Pons (tissue), 1 donor: ENCODE data around the gene POMT1.
"Not testable (repeated sequence)": the region's sequence is repeated elsewhere in the genome, so short reads cannot be mapped to it uniquely, and the experiment has no call there.

ENCODE experiments used
- DNase-seq: peaks from one replicate; pipeline ENCODE4 v3.0.0-alpha.2; 2016; ENCODE audit warnings: low spot score

Gene POMT1

DNA sequence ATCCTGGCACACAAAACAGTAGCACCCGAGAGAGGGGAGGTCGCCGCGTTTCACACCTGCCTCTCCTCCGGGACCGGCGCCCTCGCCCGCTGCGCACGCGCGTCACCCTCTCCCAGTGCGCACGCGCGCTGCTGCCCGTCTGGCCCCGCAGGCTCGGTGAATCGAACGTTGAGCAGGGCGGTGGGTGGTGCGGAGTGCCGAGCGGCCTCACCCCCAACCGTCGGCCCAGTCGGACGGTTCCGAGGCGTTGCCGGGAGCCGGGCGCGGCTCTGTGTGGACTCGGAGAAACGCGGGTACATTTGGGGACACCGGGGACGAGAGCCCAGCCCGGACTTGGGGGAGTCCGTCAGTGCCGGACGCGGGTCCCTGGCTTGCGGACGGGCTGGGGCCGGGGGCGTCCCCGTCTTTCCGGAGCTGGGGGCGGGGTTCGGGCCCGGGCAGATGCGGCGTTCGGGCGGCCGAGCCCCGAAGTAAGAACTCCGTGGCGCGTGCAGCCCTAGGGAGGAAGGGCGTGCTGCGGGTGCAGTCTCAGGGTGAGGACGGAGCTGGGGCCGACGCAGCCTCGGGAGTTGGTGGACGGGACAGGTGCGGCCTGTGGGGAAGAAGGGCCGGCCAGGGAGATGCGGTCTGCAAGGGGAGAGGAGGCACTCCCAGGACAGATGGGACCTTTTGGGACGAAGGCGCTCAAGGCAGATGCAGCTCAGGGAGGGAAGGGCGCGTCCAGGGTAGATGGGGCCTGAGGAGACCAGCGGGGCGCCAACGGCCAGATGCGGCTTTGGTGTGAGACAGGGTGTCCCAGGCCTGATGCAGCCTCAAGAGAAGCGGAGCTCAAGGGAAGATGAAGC lies at the start of gene POMT1:
TSS of gene POMT1 (plus strand) at position 138 of the 845 bp plus-strand sequence. CDS start 1,301 bp downstream, outside the sequence.
- peak; percentile 79 for DNase-seq

GRCh38 chr9:131454028-131454427 lies 48.7 kb upstream of the POMT1 start:
- no peak for DNase-seq

DNA sequence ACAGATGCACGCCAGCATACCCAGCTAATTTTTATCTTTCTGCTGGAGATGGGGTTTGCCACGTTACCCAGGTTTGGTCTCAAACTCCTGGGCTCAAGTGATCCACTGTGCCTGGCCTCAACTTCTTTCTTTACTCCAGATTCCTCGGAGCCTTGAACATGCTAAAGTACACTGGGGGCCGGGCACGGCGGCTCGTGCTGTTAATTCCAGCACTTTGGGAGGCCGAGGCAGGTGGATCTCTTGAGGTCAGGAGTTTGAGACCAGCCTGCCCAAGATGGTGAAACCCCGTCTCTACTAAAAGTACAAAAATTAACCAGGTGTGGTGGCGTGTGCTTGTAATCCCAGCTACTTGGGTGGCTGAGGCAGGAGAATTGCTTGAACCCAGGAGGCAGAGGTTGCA lies 47.1 kb upstream of the POMT1 start:
- not testable (repeated sequence) for DNase-seq

- no peak for DNase-seq
Measured at GRCh38 chr9:131457746-131458145, 45.0 kb upstream of the POMT1 start.

DNA sequence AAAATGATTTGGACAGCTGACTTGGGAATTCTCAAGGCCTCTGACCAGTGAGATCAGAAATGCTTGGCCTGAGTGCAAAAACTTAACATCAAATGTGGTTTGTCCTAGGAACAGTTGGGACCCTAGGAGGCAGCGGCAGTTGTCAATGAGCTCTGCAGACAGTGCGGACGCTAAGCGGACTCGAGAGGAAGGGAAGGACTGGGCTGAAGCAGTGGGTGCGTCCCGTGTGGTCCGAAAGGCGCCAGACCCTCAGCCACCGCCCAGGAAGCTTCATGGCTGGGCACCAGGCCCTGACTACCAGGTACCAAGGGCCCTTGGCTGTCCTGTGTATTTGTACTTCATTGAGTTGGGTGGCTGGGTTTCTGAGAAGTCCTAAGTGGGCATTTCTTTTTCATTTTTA lies 43.7 kb upstream of the POMT1 start:
- no peak for DNase-seq

- no peak for DNase-seq
Measured at GRCh38 chr9:131461166-131461565, 41.6 kb upstream of the POMT1 start.

DNA sequence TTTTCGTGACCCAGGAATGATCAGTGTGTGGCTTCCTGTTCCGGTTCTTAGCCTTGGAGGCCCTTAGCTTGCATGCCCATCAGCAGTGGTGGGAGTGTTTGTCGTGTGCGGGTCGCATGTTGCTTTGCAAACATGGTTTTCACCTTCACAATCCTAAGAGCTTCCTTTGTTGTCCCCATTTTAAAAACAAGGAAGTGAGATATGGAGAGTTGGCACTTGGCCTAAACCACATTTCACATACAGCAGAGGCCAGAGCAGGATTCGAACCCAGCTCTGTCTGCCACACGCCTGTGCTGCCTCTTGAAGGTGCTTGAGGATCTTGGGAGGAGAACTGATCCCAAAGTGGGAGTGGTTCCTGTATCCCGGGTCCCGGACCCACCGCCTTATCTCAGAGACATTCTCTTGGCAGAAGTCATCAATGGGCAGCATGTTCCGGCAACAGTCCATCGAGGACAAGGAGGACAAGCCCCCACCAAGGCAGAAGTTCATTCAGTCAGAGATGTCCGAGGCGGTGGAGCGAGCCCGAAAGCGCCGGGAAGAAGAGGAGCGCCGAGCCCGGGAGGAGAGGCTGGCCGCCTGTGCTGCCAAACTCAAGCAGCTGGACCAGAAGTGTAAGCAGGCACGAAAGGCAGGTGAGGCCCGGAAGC lies 38.2 kb upstream of the POMT1 start:
- no peak for DNase-seq

- no peak for DNase-seq
Measured at GRCh38 chr9:131465401-131465800, 37.3 kb upstream of the POMT1 start.

DNA sequence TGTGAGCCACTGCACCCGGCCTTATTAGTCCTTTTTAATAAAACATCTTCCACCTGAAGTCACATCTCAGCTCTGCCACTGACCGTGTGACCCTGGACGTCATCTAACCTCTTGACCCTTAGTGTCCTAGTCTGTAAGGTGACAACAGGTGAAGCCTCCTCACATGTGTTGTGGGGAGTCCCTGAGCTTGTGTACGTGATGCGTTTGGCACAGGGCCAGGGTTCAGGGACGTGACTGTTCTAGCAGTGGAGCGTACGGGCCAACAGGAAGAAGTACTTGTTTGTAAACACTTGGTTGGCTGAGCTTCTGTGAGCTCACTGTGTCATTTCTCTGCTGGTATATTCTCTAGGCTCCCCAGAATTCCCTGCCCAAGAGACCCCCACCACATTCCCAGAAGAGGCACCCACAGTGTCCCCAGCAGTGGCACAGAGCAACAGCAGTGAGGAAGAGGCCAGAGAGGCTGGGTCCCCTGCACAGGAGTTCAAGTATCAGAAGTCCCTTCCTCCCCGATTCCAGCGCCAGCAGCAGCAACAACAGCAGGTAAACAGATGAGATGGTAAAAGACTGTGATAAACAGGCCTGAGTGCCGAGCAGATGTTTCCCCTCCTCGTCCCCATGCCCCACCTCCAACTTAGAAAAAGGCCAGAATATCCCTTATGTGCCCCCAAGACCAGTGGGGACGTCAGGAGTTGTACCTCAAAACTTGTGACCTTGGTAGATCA lies 35.3 kb upstream of the POMT1 start:
- no peak for DNase-seq

DNA sequence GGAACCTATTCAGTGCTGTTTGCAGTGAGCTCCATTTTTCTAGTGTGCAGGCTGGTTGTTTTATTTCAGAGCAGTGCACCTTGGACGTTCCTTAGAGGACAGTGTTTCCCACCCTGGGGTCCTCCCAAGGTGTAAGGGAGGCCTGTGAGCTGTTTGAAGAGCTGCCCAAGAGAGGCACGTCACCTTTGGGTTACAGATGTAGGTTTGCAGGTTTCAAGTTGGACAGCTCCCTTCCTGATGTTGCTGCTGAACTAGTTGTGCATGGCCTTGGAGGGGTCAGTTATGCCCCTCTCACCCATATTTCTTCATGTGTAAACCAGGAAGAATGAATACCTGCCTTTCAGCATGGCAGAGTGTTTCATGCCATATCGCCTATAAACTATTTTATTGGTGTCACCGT lies 34.7 kb upstream of the POMT1 start:
- no peak for DNase-seq

GRCh38 chr9:131469356-131469755 lies 33.4 kb upstream of the POMT1 start:
- no peak for DNase-seq

GRCh38 chr9:131469951-131470350 lies 32.8 kb upstream of the POMT1 start:
- no peak for DNase-seq

DNA sequence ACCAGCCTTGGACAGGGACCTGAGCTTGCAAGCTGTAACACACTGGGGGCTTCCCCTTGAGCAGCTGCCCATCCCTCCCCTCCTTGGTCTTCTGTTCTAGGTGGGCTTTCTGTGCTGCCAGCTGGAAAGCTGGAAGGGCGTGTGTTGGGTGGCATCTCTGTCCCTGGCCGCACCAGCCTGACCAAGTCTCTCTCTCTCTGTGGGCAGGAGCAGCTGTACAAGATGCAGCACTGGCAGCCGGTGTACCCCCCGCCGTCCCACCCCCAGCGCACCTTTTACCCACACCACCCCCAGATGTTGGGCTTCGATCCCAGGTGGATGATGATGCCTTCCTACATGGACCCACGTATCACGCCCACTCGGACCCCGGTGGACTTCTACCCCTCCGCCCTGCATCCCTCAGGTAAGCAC lies 32.1 kb upstream of the POMT1 start:
- DNase-seq: no peak

DNA sequence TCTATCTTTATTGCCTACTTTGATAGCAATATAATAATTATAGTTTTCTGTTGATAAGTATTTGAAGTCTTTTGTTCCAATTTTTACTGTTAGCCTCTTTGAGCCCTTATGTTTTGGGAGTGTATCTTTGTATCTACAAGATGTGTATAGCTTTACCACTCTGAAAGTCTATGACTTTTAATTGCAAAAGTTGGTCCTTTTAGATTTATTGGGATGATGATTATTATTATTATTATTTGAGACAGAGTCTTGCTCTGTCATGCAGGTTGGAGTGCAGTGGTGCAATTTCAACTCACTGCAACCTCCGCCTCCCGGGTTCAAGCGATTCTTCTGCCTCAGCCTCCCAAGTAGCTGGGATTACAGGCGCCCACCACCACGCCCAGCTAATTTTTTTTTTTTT lies 30.6 kb upstream of the POMT1 start:
- not testable (repeated sequence) for DNase-seq

DNA sequence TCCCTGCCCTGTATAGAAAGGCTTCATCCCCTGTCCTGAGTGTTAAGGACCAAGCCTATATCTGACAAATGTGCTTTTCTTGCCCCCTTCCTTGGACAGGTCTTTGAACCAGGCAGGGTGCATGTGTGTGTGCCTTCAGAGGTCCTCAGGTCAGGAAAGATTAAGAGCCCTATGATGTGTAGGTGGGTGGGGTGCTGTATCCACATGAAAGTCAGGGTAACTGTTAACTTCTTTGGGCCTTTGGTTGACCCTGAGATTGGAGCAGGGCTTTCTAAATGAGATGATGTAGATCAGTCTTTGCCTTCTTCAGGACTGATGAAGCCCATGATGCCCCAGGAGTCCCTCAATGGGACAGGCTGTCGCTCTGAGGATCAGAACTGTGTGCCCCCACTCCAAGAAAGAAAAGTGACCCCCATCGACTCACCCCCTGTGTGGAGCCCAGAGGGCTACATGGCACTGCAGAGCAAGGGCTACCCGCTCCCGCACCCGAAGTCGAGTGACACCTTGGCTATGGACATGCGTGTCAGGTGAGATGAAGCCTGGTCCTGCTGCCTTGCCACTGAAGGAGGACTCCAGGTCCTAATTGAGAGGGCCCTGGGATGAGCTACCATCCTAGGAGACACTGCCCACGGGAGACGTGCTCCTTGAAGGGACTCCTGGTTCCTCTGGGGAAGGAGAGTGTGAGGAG lies 29.4 kb upstream of the POMT1 start:
- DNase-seq: no peak

DNA sequence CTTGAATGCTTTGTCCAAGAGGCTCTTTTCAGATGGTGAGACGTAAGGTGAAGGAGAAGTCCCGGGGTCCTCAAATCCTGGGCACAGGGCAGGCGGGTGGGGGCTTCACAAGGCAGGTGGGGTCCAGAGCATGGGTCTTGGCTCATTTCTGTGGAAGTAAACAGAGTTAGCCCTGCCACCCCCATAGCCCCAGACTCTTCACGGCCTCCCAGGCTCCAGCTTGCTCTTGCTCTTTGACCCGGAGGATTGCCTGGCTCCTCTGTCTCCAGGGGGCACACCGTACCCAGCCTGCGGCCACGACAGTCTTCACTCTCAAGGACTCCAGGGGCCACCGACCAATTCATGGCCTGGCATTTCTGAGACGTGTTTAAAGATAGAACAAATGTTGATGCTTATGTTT lies 28.8 kb upstream of the POMT1 start:
- no peak for DNase-seq

DNA sequence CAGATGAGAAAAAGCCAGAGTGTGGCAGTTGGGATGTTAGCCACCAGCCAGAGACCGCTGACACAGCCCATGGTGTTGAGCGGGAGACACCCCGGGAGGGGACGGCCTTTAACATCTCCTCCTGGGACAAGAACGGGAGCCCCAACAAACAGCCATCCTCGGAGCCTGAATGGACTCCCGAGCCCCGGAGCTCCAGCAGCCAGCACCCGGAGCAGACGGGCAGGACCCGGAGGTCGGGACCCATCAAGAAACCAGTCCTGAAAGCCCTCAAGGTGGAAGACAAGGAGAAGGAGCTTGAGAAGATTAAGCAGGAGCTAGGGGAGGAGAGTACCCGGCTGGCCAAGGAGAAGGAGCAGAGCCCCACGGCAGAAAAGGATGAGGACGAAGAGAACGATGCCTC lies 28.0 kb upstream of the POMT1 start:
- no peak for DNase-seq

DNA sequence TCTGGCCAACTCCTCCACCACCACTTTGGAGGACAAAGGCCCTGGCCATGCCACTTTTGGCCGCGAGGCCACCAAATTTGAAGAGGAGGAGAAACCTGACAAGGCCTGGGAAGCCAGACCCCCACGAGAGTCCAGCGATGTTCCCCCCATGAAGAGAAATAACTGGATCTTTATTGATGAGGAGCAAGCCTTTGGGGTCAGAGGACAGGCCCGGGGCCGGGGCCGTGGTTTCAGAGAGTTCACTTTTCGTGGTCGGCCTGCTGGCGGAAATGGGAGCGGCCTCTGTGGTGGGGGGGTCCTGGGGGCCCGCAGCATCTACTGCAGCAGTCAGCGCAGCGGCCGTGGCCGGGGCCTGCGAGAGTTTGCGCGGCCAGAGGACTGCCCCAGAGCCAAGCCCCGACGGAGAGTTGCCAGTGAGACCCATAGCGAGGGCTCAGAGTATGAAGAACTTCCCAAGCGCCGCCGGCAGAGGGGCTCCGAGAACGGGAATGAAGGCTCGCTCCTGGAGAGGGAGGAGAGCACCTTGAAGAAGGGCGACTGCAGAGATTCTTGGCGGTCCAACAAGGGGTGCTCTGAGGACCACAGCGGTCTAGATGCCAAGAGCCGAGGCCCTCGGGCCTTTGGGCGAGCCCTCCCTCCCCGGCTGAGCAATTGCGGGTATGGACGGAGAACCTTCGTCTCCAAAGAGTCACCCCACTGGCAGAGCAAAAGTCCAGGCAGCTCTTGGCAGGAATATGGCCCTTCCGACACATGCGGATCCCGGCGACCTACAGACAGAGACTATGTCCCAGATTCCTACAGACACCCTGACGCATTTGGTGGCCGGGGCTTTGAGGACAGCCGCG lies 27.4 kb upstream of the POMT1 start:
- peak; percentile 40 for DNase-seq

GRCh38 chr9:131475956-131476776 lies 26.6 kb upstream of the POMT1 start:
- DNase-seq: no peak

DNA sequence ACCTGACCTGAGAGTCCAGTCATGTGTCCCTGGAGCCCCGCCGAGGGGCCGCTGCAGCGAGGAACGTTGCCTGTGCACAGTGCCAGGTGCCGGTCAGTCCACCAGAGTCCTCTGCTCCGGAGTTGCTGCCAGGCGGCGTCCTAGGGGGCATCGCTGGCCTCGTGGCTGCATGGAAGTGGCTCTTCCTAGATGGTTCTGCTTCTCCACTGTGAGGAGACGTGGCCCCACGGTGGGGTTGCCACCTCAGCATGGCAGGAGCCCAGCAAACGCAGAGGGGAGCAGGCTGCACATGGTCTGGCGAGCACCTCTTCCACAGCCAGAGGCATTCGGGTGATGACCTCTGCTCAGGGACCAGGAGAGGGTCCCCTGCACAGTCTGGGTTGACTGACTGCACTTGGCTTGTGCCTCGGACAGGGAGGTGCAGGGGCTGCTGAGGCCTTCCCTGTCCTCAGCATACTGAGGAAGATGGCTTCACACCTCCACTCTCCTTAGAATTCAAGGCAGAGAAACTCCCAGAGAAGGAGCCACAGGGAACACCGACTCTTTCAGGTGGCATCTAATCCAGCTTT lies 25.9 kb upstream of the POMT1 start:
- no peak for DNase-seq
